ENCODE results near the gene MYO1F. TPM values are rescaled to one million over a fixed set of nuclear protein-coding genes. Genes with fewer than 3 reads are reported as not detected.
"Not testable (repeated sequence)": the region's sequence is repeated elsewhere in the genome, so short reads cannot be mapped to it uniquely, and the experiment has no call there.

Gene MYO1F
- total RNA-seq, 1 donor from 2014 or later = 1.7 TPM

- not testable (repeated sequence) for DNase-seq
These were observed 62.7 kb downstream of the MYO1F start for GRCh38 chr19:8514505-8515009.

DNA sequence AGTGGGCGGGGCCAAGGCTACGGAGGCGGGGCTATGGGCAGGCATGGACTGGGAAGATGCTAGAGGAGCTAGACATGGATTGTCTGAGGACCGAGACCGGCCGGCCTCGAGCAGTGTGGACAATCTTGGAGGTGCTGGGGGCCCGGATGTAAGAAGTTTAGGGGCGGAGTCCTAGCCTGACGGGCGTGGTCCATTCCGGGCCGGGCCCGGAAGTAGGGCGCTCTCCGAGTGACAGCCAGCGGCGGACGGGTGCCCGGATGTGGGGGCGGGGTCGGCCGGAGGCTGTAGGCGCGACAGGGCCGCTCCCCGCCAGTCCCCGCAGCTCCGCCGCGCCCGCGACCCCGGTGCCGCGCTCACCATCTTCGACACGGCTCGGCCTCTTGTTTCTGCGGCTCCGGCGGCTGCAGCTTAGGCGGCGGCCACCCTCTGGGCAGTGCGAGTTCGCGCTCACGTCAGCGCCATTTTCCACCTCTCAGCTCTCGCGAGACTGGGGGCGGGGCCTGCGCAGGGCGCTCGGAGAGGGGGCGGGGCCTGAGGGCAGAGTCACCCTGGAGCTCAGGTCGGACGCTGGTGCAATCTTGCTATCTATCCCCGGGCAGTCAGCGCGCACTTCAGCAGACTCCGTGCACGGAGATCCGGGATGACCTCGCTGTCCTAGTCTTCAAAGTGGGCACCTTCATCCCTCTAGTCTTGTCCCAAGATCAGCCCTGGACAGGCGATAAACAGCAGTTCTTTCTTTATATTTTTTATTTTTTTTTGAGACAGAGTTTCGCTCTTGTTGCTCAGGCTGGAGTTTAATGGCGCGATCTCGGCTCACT is 63.3 kb downstream of the MYO1F start, which contains the start of gene ZNF414:
ZNF414 (minus strand) TSS at position 481 of the 818 bp plus-strand sequence; CDS start at position 360, 121 bp downstream.
- DNase-seq = peak; percentile 94

GRCh38 chr19:8513036-8513686 is 64.1 kb downstream of the MYO1F start:
- DNase-seq = no peak

- DNase-seq = no peak
These were observed 64.9 kb downstream of the MYO1F start for GRCh38 chr19:8512115-8512967.

GRCh38 chr19:8511573-8512101 is 65.6 kb downstream of the MYO1F start:
- no peak for DNase-seq

GRCh38 chr19:8510589-8511115 is 66.6 kb downstream of the MYO1F start:
- DNase-seq = no peak

DNA sequence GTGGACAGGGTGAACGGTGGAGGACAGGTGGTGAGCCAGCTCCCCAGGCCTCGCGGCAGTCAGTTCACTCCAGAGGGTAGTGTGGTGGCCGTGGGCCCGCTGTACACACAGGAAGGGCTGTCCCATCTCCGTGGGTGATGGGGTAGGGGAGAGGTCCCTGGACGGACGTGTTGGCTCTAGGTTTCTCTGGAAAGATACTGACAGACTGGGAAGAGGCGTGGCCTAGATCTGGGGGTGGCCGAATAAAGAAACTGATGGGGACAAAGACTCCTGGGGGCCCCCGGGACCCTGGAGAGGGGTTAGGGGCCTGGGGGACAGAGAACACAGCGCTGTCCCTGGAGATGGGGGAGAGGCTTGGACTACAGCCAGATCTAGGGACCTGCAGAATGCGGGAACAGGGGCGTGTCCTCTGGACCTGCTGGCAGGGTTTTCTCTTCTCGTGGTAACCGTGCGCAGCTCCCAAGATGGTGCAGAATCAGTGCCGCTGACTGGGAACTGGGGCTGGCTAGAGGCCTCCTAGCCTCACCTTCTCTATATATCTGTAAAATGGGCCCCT is 70.8 kb downstream of the MYO1F start:
- no peak for DNase-seq

DNA sequence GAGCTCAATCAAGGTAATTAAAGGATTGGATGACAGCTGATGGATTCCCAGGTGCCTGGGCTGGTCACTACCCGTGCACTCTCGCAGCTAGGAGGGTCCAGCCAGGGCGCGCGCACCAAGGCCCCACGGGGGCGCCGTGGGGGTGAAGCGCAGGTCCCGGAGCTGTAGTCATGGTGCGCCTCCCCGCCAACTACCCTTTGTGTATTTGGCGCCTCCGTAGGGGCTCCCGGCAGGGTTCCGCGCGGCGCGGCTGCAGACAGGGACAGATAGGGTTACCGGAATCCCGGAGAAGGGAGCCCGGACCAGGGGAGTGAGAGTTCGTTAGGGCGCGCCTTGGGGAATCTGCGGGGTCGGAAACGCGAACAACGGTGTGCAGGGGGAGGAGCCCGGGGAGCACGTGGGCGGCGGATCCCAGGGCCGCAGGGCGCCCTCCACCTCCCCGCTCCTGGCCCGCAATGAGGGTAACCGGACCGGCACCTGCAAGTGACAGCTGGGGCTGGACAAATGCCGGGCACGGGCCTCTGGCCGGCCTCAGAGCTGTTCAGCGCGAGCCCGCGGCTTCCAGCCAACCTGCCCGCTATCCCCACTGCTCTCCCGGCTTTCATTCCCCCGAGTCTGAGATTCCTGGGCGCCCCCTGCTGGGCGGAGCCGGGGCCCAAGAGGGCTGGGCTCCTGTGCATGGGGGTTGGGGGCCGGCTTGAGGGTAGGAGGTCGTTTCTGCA is 71.4 kb downstream of the MYO1F start:
- DNase-seq = peak; percentile 65

GRCh38 chr19:8504919-8505318 is 72.3 kb downstream of the MYO1F start:
- DNase-seq = no peak

- no peak for DNase-seq
These were observed 73.1 kb downstream of the MYO1F start for GRCh38 chr19:8504171-8504570.

GRCh38 chr19:8503510-8503909 is 73.7 kb downstream of the MYO1F start:
- DNase-seq = no peak

- DNase-seq = no peak
These were observed 75.3 kb downstream of the MYO1F start for GRCh38 chr19:8501981-8502380.

DNA sequence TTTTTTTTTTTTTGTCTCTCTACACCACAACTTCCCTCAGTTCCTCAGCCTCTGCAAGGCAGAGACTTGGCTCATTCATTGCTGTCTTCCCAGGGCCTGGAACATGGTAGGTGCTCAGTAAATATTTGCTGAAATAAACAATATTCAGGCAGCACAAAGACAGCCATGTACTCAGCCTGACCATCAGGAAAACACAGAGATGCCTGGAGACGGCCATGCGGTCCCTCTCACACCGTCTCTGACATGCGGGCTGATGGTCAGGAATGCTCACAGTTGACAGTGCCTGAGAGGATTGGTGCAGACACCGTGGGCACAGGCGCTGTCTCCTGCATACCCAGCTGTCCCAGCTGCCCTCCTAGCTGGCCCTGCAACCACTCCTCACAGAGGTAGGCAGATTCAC is 75.7 kb downstream of the MYO1F start:
- DNase-seq = no peak

- DNase-seq = no peak
These were observed 77.1 kb downstream of the MYO1F start for GRCh38 chr19:8500158-8500557.

DNA sequence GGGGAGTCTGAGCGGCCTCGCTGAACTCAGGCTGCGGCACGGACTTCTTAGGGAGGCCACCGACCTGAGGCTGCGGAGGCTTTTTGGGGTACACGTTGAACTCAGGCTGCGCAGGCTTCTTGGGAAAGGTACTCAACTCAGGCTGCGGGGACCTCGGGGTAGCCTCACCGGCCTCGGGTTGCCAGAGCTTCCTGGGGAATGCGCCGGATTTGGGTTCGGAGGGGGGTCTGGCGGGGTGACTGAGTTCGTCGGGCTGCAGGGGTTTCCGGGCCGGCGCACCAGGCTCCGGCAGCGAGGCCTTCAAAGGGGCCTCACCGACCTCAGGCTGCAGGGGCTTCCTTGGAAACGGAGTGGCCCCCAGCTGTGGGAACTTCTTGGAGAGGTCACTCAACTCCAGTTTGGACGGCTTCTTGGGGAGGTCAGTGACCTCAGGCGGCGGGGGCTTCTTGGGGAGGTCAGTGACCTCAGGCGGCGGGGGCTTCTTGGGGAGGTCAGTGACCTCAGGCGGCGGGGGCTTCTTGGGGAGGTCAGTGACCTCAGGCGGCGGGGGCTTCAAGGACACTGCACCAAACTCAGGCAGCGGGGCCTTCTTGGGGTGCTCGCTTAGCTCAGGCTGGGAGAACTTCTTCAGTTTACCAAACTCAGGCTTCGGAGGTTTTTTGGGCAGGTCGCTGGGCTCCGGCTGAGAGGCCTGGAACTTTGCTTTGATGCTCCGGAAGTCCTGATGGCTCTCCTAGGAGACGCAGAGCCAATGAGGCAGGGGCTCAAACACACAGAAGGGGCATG is 78.0 kb downstream of the MYO1F start:
- DNase-seq = no peak

DNA sequence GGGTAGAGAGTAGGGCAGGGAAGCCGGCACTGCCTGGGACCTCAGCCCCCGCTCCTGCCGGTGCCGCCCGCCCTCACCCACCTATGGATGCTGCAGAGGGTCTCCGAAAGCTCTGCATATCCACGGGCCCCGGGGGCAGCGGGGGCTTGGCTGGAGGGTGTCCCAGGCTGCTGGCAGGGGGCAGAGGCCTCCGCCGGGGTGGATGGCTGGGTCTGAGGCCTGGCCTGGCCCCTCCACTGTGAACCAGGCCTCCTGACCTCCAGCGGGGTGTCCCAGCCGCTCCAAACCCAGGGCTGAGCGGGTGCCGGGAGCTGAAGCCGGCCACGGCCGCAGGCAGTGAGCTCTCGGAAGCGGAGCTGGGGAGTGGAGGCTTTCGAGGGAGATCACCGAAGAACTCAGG is 78.9 kb downstream of the MYO1F start:
- DNase-seq = no peak

- DNase-seq = no peak
These were observed 83.1 kb downstream of the MYO1F start for GRCh38 chr19:8494158-8494557.

DNA sequence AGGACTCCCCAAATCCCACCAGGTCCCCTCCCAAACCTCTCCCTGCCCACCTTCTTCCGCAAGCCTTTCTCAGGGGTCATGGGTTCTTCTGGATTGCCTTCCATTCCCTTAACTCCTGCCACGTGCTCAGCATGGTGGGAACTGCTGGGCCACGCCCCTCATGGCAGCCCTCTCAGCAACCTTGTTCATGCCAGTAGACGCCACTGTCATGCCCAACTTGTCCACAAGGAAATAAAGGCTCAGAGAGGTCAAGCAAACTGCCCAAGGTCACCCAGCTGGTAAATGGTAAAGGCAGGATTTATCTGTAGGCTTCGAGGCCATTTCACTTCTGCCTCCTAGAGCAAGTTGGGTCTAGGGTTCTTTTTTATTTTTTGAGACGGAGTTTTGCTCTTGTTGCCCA is 85.7 kb downstream of the MYO1F start:
- DNase-seq = no peak

DNA sequence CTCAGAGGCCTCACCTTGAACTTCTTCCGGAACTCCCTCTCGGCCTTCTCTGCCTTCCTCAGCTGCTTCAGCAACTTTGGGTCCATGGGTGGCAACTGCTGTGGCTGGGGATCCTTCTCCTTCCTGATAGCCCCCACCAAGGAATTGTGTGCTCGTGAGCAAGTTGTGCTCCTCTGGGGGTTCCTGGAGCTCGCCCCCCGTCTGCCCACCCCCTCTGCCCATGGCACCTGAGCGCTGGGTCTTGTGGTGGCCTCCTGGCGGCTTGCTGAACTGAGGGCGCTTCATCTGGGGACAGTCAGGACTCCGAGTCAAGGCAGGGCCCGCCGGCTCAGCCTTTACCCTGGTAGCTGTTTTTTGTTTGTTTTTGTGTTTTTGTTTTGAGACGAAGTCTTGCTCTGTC is 86.4 kb downstream of the MYO1F start:
- no peak for DNase-seq

GRCh38 chr19:8490395-8490760 is 86.9 kb downstream of the MYO1F start:
- no peak for DNase-seq
